OCI-LY7 (cell line): Measurements from ENCODE around the gene NPAS2. TPM values are rescaled to one million over a fixed set of nuclear protein-coding genes. Genes with fewer than 3 reads are reported as not detected.

Experiments
- BruUV-seq: library from RNA; stranded (reverse); fragments of 400-500 nt; replicated peaks from 2 replicates; lab custom pipeline; 2021; lab: Mats Ljungman, UMichigan
- CTCF ChIA-PET: fragments of 300-600 bp; sonication (Branson Sonifier 250); formaldehyde crosslinking; loops from one replicate; lab custom pipeline; 2022; ENCODE audit warnings: antibody characterized with exemption; ENCODE audit not compliant: unreplicated experiment; lab: Charles Lee
- POLR2A ChIA-PET: fragments of 300-600 bp; sonication (Branson Sonifier 250); formaldehyde crosslinking; loops from one replicate; lab custom pipeline; 2022; ENCODE audit warnings: antibody characterized with exemption; lab: Charles Lee
- DNase-seq: peaks from one replicate; pipeline ENCODE4 v3.0.0-alpha.2; 2015; ENCODE audit warnings: low spot score
- H2AFZ ChIP-seq: fragments of 200-600 bp; sonication (generic), shearing (Covaris generic); 2 replicates; pipeline ENCODE4 v1.6.1; 2014; ENCODE audit warnings: mild to moderate bottlenecking, antibody characterized with exemption, low read length, moderate library complexity
- H3K27ac ChIP-seq: fragments of 200-600 bp; sonication (generic); 2 replicates; pipeline ENCODE4 v1.5.1; 2014; ENCODE audit warnings: mixed run types, low read depth, mild to moderate bottlenecking, moderate library complexity, low read length, inconsistent platforms; ENCODE audit not compliant: poor library complexity, severe bottlenecking
- H3K36me3 ChIP-seq: fragments of 200-600 bp; sonication (generic); 2 replicates; pipeline ENCODE4 v1.6.1; 2014; ENCODE audit warnings: mild to moderate bottlenecking, antibody characterized with exemption, low read length, moderate library complexity, mixed read lengths; ENCODE audit not compliant: insufficient read depth
- H3K4me1 ChIP-seq: fragments of 200-600 bp; sonication (generic); 2 replicates; pipeline ENCODE4 v1.5.1; 2014; ENCODE audit warnings: mild to moderate bottlenecking, low read length; ENCODE audit not compliant: insufficient read depth, poor library complexity, severe bottlenecking
- H3K4me2 ChIP-seq: fragments of 200-600 bp; sonication (generic); 2 replicates; pipeline ENCODE4 v1.6.1; 2014; ENCODE audit warnings: mild to moderate bottlenecking, low read length
- H3K4me3 ChIP-seq: fragments of 200-600 bp; sonication (generic); 2 replicates; pipeline ENCODE4 v1.5.1; 2014; ENCODE audit warnings: mild to moderate bottlenecking, low read depth, low read length; ENCODE audit not compliant: poor library complexity, severe bottlenecking
- H3K79me2 ChIP-seq: fragments of 200-600 bp; sonication (generic); 2 replicates; pipeline ENCODE4 v1.6.1; 2016; ENCODE audit warnings: low read depth, mild to moderate bottlenecking, low read length, moderate library complexity, mixed read lengths; ENCODE audit not compliant: insufficient read depth
- H3K9me2 ChIP-seq: fragments of 200-600 bp; sonication (generic); 2 replicates; pipeline ENCODE4 v1.6.1; 2016; ENCODE audit warnings: mild to moderate bottlenecking, low read length, mixed read lengths; ENCODE audit not compliant: insufficient read depth
- H3K9me3 ChIP-seq: fragments of 200-600 bp; sonication (generic); 2 replicates; pipeline ENCODE4 v1.6.1; 2014; ENCODE audit warnings: mild to moderate bottlenecking, mixed run types, low read length, mixed read lengths
- H4K20me1 ChIP-seq: fragments of 200-600 bp; sonication (generic); 2 replicates; pipeline ENCODE4 v1.6.1; 2014; ENCODE audit warnings: mild to moderate bottlenecking, antibody characterized with exemption, low read length, moderate library complexity, mixed read lengths; ENCODE audit not compliant: insufficient read depth
- EZH2phosphoT487 ChIP-seq: fragments of 200-600 bp; sonication (generic); IDR thresholded peaks from 2 replicates; pipeline ENCODE4 v1.6.1; 2018; ENCODE audit warnings: low read depth, borderline replicate concordance, mild to moderate bottlenecking, mixed run types, antibody characterized with exemption, low read length, moderate library complexity, mixed read lengths
- intact Hi-C: fragments of 100-400 bp; cut with micrococcal nuclease; formaldehyde crosslinking; loops from one replicate; pipeline ENCODE4 v1.10.0; 2022; ENCODE audit not compliant: unreplicated experiment
- total RNA-seq, 2 experiments: library from RNA; depleted of rRNA in 1 of 2; stranded (reverse); fragments of >200 nt in 1 of 2; shearing (Covaris generic) in 1 of 2; gene quantifications; 2 replicates each; pipeline ENCODE4 v1.2.3, GENCODE V29; 2014 to 2022
- TF ChIP-seq, protein P1 (sequence below): fragments of 200-600 bp; sonication (generic); conservative IDR thresholded peaks from 2 replicates; pipeline ENCODE4 v1.5.1; 2014; ENCODE audit warnings: mild to moderate bottlenecking, antibody characterized with exemption, low read length, moderate library complexity, mixed read lengths

The NPAS2 gene
- total RNA-seq, 2 experiments from 2014 or later: not detected

DNA sequence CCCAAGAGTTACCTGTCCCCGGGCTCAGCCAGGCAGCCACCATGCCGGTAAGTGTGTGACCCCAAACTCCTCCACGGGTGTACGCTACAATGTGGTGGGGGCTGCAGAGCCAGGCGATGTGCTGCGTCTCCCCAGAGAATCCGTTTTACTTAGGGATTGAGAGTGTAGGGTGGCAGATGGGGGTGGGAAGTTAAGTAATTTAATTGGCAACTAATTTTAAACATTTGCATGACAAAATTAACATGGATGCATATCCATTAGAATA lies 155.5 kb downstream of the NPAS2 start:
- BruUV-seq: no TSS peak
- DNase-seq: no peak
- Histone ChIP-seq H4K20me1 (no peaks in the 10 kb centered on the region), H3K4me2 (no peak overlapping the region), H2AFZ (no peak overlapping the region), H3K27ac (no peak overlapping the region), H3K9me3 (no peaks in the 10 kb centered on the region), H3K36me3 (no peaks in the 10 kb centered on the region), H3K4me1 (peaks cover 11% of the 10 kb centered on the region), H3K4me3 (no peak overlapping the region), H3K79me2 (no peaks in the 10 kb centered on the region), H3K9me2 (no peaks in the 10 kb centered on the region)
- TF ChIP-seq EZH2phosphoT487: no peak
- TF ChIP-seq, protein P1, sequence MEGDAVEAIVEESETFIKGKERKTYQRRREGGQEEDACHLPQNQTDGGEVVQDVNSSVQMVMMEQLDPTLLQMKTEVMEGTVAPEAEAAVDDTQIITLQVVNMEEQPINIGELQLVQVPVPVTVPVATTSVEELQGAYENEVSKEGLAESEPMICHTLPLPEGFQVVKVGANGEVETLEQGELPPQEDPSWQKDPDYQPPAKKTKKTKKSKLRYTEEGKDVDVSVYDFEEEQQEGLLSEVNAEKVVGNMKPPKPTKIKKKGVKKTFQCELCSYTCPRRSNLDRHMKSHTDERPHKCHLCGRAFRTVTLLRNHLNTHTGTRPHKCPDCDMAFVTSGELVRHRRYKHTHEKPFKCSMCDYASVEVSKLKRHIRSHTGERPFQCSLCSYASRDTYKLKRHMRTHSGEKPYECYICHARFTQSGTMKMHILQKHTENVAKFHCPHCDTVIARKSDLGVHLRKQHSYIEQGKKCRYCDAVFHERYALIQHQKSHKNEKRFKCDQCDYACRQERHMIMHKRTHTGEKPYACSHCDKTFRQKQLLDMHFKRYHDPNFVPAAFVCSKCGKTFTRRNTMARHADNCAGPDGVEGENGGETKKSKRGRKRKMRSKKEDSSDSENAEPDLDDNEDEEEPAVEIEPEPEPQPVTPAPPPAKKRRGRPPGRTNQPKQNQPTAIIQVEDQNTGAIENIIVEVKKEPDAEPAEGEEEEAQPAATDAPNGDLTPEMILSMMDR: no peak
- CTCF ChIA-PET: no interaction called here
- intact Hi-C loops: no loop called here
- POLR2A ChIA-PET: no interaction called here

GRCh38 chr2:100976061-100976460 lies 156.1 kb downstream of the NPAS2 start:
- TF ChIP-seq, protein P1: no peak
- TF ChIP-seq EZH2phosphoT487: no peak
- Histone ChIP-seq H3K36me3 (no peaks in the 10 kb centered on the region), H3K4me1 (peaks cover 11% of the 10 kb centered on the region), H3K4me2 (peak overlapping the region; percentile 52; the same call in 1 of the 2 replicates), H3K4me3 (no peak overlapping the region), H3K79me2 (no peaks in the 10 kb centered on the region), H3K27ac (no peak overlapping the region), H2AFZ (no peak overlapping the region), H3K9me2 (no peaks in the 10 kb centered on the region), H4K20me1 (no peaks in the 10 kb centered on the region), H3K9me3 (no peaks in the 10 kb centered on the region)
- DNase-seq: no peak
- BruUV-seq: no TSS peak
- POLR2A ChIA-PET: no interaction called here
- intact Hi-C loops: no loop called here
- CTCF ChIA-PET: no interaction called here

GRCh38 chr2:100976645-100977391 lies 156.9 kb downstream of the NPAS2 start:
- BruUV-seq: no TSS peak
- TF ChIP-seq, protein P1: no peak
- TF ChIP-seq EZH2phosphoT487: no peak
- H3K4me2 ChIP-seq: peak overlapping the region; percentile 52
- no peaks in the 10 kb centered on the region for H3K79me2 ChIP-seq
- no peak overlapping the region for H3K4me3 ChIP-seq
- ChIA-PET CTCF (no interaction called here), POLR2A (interaction anchor here (0.7 kb wide), 1 partner anchor 13 kb away, joined by 5 read pairs; no protein-coding TSS in a partner anchor)
- H3K36me3 ChIP-seq: no peaks in the 10 kb centered on the region
- no peaks in the 10 kb centered on the region for H3K9me2 ChIP-seq
- H3K4me1 ChIP-seq: peaks cover 11% of the 10 kb centered on the region
- intact Hi-C loops: no loop called here
- no peaks in the 10 kb centered on the region for H4K20me1 ChIP-seq
- H3K27ac ChIP-seq: no peak overlapping the region
- H2AFZ ChIP-seq: no peak overlapping the region
- H3K9me3 ChIP-seq: no peaks in the 10 kb centered on the region
- DNase-seq: peak; percentile 52
